ENCODE results near the gene LRBA. TPM values are rescaled to one million over a fixed set of nuclear protein-coding genes. Genes with fewer than 3 reads are reported as not detected.
"Not testable (repeated sequence)": the region's sequence is repeated elsewhere in the genome, so short reads cannot be mapped to it uniquely, and the experiment has no call there.

The LRBA gene
- polyA plus RNA-seq, 1 experiment, result 23.4 TPM

- no peak for DNase-seq (ENCODE audit: low read depth, low spot score)
- TF ChIP-seq CTCF (IDR thresholded peaks at IDR 0.05; ENCODE audit: low read depth, low read length), result no peak
- POLR2A ChIA-PET, result no interaction called here
- Histone ChIP-seq H3K27me3 (ENCODE audit: control insufficient read depth, insufficient read depth, low read length) (no peaks in the 10 kb centered on the region), H3K9me3 (ENCODE audit: control insufficient read depth, insufficient read depth, low read length) (no peaks in the 10 kb centered on the region), H3K27ac (ENCODE audit: low read depth, low read length) (no peak overlapping the region), H3K4me3 (ENCODE audit: low read depth, low read length) (no peak overlapping the region)
- CTCF ChIA-PET, result no interaction called here
These were observed 16.9 kb upstream of the LRBA start for GRCh38 chr4:151031831-151032605.

- no peak for DNase-seq (ENCODE audit: low read depth, low spot score)
- no peaks in the 10 kb centered on the region for H3K27me3 ChIP-seq (ENCODE audit: control insufficient read depth, insufficient read depth, low read length)
- H3K4me3 ChIP-seq (ENCODE audit: low read depth, low read length), result no peak overlapping the region
- TF ChIP-seq CTCF (IDR thresholded peaks at IDR 0.05; ENCODE audit: low read depth, low read length), result no peak
- POLR2A ChIA-PET, result no interaction called here
- H3K27ac ChIP-seq (ENCODE audit: low read depth, low read length), result no peak overlapping the region
- CTCF ChIA-PET, result no interaction called here
- H3K9me3 ChIP-seq (ENCODE audit: control insufficient read depth, insufficient read depth, low read length), result no peaks in the 10 kb centered on the region
These were observed 14.5 kb upstream of the LRBA start for GRCh38 chr4:151029537-151029936.

- H3K9me3 ChIP-seq (ENCODE audit: control insufficient read depth, insufficient read depth, low read length); H3K27me3 ChIP-seq (ENCODE audit: control insufficient read depth, insufficient read depth, low read length); H3K27ac ChIP-seq (ENCODE audit: low read depth, low read length); DNase-seq (ENCODE audit: low read depth, low spot score); H3K4me3 ChIP-seq (ENCODE audit: low read depth, low read length); CTCF ChIA-PET; POLR2A ChIA-PET: not testable (repeated sequence)
These were observed 13.9 kb upstream of the LRBA start for GRCh38 chr4:151029006-151029405.

- ChIA-PET POLR2A (no interaction called here), CTCF (no interaction called here)
- Histone ChIP-seq H3K9me3 (ENCODE audit: control insufficient read depth, insufficient read depth, low read length) (no peaks in the 10 kb centered on the region), H3K27ac (ENCODE audit: low read depth, low read length) (no peak overlapping the region), H3K27me3 (ENCODE audit: control insufficient read depth, insufficient read depth, low read length) (no peaks in the 10 kb centered on the region), H3K4me3 (ENCODE audit: low read depth, low read length) (no peak overlapping the region)
- no peak for TF ChIP-seq CTCF (IDR thresholded peaks at IDR 0.05; ENCODE audit: low read depth, low read length)
- DNase-seq (ENCODE audit: low read depth, low spot score), result no peak
These were observed 10.7 kb upstream of the LRBA start for GRCh38 chr4:151025759-151026158.

- no peak for TF ChIP-seq CTCF (IDR thresholded peaks at IDR 0.05; ENCODE audit: low read depth, low read length)
- Histone ChIP-seq H3K4me3 (ENCODE audit: low read depth, low read length) (no peak overlapping the region), H3K27ac (ENCODE audit: low read depth, low read length) (no peak overlapping the region), H3K9me3 (ENCODE audit: control insufficient read depth, insufficient read depth, low read length) (no peaks in the 10 kb centered on the region), H3K27me3 (ENCODE audit: control insufficient read depth, insufficient read depth, low read length) (no peaks in the 10 kb centered on the region)
- DNase-seq (ENCODE audit: low read depth, low spot score), result no peak
- CTCF ChIA-PET, result no interaction called here
- POLR2A ChIA-PET, result no interaction called here
These were observed 7.5 kb upstream of the LRBA start for GRCh38 chr4:151022586-151022985.

All from AG04450 (cell line).